SKM-1 (cell line): ENCODE results near the gene ING2.
A peak's percentile ranks its signal among the peaks of the same experiment; 100 is the strongest.

Experiments used
- DNase-seq: peaks from one replicate; lab custom pipeline; 2025; ENCODE audit not compliant: unreplicated experiment; lab: John Stamatoyannopoulos, UW

The ING2 gene

DNA sequence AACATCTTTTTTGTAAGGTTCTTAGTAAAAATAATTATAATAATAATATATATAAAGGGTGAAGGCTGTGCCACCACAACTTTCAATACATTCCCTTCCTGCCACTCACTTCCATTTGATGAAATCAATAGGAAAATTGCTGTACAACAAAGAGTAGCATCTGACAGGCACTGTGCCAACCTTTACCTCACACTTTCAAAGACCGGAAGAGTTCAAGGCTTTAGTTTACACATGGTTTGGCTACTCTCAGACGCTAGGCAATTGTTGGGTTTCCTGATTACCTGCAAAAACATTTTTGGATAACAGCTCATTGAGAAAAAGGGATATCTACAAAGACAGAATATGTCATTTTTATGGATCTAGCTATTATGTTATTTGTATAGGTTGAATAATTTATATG, 5.5 kb upstream of the ING2 start:
- DNase-seq: no peak

DNA sequence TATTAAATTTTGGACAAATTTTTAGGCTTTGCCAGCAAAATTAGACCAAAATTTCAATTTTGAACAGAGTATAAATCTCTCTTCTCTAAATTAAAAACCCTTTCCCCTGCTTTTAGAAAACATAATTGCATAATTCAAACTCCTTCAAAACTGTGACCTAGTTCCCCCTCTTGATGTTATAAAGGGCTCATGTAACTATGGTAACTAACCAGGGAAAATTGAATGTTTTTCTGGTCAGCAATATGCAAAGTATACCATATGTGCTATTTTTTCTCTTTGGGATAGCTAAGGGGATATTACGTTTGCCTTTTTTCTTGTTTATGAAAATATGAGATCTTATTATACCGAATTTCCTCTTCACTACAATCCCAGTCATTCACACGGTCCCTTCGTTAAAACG, 5.1 kb upstream of the ING2 start:
- peak; percentile 15 for DNase-seq

DNA sequence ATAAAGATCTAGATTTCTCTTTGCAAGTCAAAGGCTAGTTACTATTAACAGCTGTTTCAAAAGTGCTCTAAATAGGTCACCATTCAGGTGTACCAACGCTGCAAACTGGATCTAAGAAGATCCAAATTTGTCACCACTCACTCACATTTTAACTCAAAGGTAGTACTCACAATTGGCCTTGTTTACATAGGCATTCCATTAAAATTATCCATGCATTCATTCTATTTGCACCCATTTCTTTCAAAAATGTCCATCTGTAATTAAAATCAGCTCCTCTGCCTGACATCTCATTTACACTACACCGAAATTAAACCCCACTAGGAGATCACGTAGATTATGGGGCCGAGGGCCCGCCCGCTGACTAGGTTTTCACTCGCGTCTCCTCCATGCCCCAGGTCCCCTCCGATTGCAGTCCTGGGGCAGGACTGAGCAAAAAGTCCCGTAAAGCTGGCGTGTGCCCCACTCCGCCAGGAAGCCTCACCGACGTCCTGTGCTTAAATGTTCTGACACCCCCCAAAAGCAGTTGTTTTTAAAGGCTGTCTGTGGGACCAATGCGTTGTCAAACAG, 1.3 kb upstream of the ING2 start:
- no peak for DNase-seq

DNA sequence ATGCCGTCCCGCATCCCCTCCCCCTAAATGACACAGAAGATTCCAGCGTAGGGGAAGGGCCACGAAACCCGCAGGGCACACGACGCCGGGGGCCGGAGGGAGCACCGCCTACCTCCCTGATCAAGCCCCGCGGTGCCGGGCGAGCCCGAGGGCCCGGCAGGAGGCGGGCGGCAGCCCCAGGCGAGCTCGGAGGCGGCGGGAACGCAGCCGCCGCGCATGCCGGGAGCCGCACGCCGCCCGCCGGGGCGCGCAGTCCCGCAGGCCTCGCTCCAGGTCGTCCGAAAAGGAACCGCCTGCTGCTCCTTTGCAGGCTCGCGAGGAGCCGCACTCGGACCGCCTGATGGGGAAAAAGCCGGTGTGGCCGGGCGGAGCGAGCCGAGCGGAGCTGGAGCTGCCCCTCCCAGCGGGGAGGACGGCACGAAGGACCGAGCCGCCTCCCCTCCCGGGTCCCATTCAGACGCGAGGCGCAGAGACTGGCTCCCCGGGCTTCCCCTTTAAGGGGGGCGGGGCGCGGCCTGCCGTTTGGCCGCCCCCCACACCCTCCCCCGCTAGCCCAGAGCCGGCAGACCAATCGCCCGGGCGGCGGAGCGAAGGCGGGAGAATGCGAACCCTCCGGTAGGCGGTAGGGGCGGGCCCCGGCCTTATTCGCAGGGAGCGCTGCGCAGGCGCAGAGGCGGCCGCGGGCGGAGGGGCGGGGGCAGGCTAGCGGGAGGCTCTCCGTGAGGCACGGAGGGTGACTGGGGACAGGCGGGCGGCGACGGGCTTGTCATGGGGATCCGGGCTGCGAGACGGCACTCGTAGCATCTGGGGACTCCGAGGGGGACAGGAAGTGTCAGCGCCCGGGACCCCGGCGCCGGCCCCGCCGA, 561 bp upstream of the ING2 start:
- peak; percentile 86 for DNase-seq

DNA sequence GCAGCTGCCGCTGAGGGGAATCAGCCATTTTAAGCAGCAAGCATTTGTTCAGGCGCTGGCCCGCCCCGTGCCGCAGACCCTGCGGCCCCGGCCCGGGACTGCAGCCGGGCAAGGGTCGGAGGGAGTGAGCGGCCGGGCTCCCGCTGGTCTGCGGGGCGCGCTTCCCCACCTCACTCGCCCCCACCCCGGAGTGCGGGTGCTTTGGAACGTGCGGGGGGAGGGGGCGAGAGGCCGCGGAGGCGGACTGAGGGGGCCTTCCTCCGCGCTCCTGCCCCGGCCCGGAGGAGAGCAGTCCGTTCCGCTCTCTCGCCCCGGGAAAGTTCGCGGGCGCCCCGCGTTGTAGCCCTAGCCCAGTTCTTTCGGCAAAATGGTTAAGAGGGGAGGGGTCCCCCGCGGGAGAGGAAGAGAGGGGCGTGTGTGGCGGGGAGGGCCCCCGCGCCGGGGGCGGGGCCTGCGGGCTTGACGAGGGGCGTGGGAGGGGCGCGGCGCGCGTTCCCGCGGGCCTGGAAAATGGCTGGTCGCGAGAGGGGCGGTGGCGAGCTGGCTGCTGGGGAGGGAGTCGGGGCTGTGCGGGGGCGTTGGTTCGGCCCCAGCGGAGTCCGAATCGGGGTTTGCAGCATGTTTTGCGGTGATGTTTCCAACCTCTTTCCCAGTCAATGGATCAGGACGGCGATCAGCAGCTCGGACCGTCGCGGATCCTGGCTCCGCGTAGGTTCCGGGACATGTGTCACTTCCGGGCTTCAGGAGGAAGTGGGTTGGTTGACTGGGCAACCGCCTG, 942 bp downstream of the ING2 start:
- DNase-seq: peak; percentile 71

DNA sequence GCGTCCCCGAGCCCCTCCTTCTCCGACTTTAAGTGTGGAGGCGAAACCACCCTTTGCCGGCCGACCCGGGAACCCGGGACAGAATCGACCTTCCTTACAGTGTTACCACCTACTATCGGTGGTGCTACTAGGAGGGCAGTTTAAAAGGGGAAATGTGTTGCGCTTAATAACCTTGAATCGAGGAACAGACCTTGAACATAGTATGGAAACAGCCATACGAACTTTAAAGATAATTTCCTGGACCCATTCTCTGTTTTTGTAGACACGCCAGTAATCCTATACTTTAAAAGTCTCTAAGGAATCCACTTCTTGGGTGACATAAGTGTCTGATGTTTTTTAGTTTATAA, 1.5 kb downstream of the ING2 start:
- no peak for DNase-seq

DNA sequence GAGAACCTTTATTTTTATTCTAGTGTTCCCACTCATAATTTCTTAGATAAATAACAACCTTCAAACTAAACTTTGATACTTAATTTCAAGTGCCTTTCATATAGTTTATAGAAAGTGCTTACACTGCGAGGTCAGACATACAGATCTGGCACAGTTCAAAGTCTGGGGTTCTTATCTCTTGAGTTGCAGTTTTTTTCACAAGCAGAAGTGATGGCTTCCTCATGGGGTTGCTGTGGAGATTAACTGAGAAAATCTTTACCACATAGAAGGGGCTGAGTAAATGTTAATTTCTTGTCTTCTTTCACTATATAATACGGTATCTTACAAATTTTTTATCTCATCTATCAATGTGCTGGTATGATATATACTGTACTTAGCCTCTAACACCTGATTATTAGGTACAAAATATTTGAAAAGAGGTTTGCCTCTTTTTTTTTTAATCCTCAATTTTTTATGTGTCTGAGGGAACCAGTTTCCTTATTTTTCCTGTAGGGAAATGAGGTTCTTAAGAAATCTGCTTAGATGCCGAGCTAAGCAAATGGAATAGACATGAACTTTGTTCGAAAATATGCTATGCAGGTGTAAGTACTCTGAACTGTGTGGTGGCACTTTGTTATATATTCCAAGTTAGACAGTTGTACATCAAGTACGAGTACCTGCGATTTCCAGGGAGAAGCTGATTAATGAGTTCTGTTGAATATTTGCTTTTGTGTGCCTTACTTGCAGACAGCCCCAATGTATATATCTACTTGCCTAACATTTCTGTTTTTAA, 3.3 kb downstream of the ING2 start:
- DNase-seq: no peak

DNA sequence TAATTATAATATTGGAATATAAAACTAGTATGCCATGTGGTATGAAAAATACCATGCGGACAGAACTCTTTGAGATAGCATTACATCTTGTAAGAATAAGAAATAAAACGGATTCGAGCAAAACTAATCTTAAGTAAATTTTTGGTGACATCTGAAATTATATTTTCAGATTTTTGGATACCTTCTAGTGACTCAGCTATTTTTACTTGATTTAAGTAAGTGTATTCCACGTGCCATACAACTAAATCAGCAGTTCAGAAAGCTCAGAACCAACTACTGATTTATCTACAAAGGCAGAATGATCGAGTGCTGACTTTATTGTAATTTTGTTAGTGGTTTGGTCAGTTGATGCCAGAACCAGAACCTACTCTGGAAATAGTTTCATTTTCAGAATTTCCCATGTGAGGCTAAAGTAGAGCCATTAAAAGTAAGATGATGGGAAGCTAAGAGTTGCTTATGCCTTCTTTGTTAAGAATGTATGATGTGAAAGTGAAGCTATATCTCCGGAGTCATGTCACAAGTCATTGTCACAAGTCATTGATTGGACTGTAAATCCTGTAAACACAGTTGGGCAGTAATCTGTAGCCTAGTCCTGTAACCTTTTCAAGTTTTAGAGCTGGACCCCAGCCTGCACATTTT, 4.0 kb downstream of the ING2 start:
- no peak for DNase-seq

DNA sequence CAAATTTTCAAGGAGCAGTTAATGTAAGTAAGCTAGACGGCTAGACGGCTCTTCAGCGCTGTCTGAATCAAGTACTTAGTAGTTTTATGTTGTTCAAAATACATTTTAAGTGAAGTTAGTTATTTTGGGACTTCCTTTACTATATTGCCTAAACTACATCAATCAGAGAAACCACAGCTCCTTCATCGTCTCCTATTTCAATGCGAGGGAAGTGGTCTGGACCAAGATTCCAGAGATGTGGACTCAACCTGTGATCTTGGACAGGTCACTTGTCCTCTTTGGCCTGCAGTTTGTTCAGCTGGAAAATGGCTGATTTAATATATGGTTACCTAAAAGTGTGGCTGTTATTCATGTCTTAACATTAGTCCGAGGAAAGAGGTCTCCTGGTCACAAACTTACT, 10.6 kb downstream of the ING2 start:
- no peak for DNase-seq

DNA sequence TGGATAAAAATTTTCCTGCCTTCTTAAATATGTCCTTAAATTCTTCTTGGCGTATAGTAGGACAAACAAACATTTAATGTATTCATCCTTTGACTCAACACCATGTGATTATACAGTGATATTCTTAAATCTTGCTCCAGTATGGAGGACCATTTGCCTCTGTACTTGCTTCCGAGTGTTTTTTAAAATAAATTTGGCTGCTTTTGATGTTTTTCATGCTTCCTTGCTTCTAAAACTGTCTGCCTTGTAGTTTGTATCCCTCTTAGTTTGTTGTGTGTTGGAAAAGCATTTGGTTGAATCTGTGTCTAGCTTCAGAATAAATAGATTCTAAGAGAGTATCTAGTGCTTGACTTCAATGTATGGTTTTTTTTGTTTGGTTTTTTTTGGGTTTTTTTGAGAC, 12.3 kb downstream of the ING2 start:
- DNase-seq: no peak

DNA sequence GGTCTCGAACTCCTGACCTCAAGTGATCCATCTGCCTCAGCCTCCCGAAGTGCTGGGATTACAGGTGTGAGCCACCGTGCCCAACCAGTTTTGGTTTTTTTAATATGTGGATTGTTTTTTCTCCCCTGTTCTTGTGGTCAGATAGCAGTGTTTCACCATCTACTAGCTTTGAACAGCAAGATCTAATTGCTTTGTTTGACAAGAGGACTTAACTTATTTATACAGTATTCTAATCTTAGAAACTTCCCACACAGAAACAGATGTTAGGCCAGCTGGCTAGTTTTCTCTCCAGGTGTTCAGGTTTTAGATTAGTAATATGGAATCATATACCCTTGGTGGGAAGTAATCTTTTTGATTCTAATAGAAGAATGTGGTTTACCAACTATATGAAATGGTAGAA, 12.9 kb downstream of the ING2 start:
- no peak for DNase-seq

DNA sequence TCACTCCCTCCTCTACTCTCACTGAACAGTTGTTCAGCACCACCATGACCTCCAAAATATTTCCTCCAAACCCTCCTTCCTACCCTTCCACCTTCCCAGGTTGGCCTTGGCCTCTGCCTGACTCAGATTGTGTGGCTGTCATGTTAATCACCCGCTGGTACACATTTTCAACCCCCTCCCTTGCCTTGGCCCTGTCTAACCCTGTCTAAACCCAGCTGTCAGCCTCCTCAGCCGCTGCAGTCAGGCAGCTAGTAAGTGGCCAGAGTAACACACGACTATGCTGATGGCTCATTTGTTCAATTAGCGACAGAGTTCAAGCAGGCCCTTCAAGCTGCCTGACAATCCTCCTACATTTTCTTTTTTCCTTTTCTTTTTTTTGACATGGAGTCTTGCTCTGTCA, 18.0 kb downstream of the ING2 start:
- no peak for DNase-seq

DNA sequence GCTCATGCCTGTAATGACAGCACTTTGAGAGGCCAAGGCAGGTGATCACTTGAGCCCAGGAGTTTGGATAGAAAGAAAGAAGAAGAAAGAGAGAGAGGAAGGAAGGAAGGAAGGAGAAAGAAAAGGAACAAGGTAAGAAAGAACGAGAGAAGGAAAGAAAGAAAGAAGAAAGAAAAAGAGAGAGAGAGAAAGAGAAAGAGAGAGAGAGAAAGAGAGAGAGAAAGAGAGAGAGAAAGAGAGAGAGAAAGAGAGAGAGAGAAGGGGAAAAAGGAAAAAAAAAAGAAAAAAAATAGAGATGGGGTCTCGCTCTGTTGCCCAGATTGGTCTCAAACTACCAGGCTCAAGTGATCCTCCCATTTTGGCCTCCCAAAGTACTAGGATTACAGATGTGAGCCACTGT, 22.5 kb downstream of the ING2 start:
- DNase-seq: no peak

DNA sequence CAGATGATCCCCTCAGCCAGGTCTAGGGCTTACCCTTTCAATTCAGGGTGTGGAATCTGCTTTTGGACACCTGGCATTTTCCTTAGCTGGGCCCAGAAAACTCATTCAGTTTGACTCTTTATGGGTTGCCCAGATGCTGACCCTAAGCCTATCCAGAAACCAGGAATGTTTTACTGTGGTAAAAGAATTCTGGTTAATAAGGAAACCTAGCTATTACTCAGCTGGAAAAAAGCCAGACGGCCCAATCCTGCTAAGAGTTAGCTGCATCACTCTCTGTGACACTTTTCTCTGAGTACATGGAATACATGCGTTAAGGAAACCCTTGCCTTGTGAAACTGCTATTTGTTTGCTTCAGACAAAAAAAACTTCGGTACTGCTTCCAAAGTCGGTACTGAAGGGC, 28.0 kb downstream of the ING2 start:
- no peak for DNase-seq

DNA sequence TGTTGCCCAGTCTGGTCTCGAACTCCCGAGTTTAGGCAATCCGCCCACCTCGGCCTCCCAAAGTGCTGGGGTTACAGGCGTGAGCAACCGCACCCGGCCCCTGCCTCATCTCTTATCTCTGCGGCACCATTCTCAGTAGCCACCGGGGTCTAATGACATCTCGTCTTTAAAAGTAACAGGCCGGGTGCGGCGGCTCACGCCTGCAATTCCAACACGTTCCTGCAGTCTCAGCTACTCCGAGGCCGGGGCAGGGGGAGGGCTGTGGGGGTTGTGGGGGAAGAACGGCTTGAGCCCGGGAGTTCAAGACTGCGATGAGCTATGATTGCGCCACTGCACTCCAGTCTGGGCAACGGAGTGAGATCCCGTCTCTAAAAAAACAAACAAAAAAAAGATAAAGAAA, 28.8 kb downstream of the ING2 start:
- DNase-seq: no peak

DNA sequence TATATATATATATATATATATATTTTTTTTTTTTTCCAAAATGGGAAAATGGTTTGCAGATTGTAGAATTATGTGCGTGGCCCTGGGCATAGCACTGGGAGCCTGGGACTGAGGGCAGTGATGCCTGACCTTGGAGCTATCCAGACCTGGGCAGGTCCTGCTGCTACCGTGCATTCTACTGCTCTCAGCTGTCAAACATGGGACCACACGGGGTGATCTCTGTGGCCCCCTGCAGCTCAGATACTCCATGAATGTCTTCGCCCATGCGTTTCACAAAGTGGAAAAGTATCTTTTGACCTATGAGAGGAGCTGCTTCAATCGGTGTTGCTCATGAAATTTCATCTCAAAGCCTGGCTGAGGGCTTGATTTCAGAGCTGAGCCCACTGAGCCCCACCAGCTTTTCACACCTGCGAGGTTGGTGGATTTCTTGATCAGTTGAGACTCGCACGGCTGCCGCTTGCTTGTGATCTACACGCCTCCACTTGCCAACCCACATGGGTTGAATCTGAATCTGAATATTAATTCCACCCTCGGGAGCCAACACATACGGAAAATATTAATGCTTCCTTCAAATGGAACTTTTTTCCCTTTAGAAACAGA, 35.7 kb downstream of the ING2 start:
- no peak for DNase-seq

DNA sequence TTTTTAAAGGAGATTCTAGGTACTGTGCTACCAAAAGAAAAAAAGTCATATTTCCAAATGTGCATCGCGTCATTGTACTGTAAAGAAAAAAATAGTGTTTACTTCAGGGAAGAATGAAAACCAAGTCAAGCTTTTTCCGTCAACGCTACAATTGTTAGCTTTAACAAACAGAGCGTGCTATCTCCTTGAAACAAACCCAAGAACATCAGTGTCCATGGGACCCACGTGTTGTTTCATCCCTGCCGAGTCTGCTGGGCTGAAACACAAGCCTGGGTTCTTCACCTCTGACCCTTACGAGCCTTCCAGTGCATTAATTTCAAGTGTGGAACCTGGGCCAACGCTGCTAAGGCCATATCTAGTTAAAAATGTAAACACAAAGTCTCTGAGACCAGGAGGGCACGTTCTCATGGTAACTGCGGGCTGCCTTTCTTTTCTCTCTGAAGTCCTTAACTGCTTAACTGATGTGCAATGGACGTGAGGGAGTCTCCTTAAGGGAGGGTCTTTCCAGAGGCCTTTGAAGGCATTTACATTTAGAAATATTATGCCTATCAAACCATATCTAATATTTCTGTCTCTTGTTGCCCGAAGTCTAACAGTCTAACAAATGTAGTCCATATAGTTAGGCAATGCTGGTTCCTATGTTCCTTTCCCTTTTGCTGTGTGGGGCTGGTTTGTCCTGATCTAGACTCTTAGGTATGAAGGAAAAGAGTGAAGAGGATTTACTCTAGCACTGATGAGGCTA, 36.3 kb downstream of the ING2 start:
- DNase-seq: no peak

DNA sequence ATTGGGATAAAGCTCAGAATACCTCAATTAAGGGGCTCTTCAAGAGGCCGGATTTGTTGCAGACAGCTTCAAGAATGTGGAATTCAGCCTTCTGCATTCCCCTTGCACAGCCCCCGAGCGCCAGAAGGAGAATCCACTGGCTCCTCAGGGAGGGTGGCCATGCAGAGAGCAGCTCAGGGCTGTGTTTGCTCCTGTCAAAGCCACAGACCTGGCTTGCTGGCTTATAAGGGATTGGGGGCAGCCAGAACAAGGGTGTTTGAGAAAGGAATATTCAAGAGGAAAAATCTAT, 36.8 kb downstream of the ING2 start:
- no peak for DNase-seq

DNA sequence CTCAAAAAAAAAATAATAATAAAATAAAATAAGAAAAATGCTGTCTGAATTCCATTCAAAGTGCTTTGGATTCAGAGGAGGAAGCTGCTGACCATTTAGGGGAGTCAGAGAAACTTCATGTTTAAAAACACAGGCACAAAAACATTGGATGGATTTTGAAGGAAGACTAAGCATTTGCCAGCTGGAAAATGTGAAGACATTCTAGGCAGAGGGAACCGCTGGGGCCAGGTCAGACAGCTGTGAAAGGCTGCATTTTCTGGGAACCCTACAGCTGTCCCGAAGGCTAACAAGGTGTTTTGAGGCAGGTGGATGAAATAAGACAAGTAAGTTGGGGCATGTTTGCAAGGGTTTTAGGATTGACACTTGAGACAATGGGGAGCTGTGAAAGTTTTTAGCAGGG, 38.6 kb downstream of the ING2 start:
- no peak for DNase-seq

DNA sequence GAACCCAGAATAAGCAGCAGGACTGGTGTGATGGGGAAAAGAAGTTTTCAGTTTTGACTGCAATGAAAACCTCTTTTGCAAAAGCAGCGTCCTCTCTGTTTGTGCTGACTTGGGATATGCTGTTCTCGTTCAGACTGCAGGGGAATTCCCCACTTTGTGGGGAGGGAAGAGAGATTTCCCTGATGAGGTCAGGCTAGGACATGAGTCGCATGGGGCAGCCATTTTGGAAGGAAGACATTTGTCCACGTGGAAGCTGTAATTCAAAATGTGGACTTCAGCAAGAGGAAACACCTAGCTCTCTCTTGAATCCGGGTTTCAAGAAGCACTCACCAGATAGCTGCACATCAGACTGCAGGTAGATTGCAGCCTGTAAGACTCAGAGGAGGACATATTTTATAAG, 39.3 kb downstream of the ING2 start:
- DNase-seq: no peak
